Measurements from ENCODE around the gene KCNN3.
A peak's percentile ranks its signal among the peaks of the same experiment; 100 is the strongest.

The KCNN3 gene

GRCh38 chr1:154792899-154793298 lies 77.2 kb downstream of the KCNN3 start:
- no peak for TF ChIP-seq CTCF (IDR thresholded peaks at IDR 0.05; ENCODE audit: control extremely low read depth, extremely low read depth, low read depth, missing control alignments)
- ChIA-PET CTCF (interaction anchor here (1.0 to 3.7 kb wide), 7 partner anchors 9 to 144 kb away, joined by 3 to 24 read pairs (median 3); partner anchors contain the start of gene PMVK), POLR2A (no interaction called here)
- DNase-seq (ENCODE audit: extremely low spot score): no peak

DNA sequence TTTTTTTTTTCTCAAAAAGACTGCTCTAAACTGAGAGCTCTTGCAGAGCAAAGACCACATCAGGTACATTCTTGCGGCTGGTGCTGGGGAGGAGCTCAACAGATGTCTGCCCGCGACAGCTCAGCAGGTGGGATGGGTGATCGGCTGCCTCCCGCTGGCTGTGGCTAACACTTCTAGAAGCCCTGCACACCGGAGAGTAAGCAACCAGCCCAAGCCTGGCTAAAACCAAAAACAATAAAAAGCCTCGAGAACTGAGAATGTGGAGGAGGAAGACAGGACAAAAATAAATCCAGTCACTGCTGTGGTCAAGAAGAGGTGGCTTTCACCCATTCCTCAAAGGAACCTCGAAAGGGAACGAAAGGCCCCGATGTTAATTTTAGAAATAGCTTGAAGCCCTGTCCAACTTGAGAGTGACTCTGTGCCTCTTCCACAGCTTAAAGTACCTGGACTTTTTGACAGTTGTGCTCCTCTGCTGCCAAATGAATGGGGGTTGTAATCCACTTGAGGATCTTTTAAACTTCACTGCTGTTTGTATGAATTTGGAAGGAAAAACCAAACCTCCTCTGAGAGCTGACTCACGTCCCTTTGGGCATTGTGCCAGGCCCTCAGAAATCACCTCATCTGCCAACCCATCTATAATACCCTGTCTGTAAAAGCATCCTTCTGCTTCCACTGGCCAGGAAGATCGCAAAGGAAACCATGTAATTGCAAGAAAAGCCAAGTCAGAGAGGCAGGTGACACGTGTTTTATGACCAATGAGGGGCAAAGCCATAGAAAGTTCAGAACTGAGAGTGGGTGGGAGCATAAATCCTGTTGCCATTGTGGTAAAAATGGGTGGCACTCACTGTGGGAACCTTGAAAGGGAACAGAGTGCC lies 78.6 kb downstream of the KCNN3 start:
- peak; percentile 88 for DNase-seq (ENCODE audit: extremely low spot score)
- ChIA-PET CTCF (interaction anchor here (1.0 to 3.7 kb wide), 10 partner anchors 9 to 245 kb away, joined by 3 to 24 read pairs (median 4); no protein-coding TSS in a partner anchor), POLR2A (interaction anchor here (0.7 to 1.3 kb wide), 3 partner anchors 15 to 1104 kb away, joined by 4 to 11 read pairs (median 6); no protein-coding TSS in a partner anchor)
- peak; percentile 45 for TF ChIP-seq CTCF (IDR thresholded peaks at IDR 0.05; ENCODE audit: control extremely low read depth, extremely low read depth, low read depth, missing control alignments)

GRCh38 chr1:154788886-154789285 lies 81.2 kb downstream of the KCNN3 start:
- CTCF ChIA-PET: interaction anchor here (1.0 to 1.6 kb wide), 7 partner anchors 11 to 70 kb away, joined by 3 to 5 read pairs (median 3); no protein-coding TSS in a partner anchor
- POLR2A ChIA-PET: no interaction called here
- no peak for TF ChIP-seq CTCF (IDR thresholded peaks at IDR 0.05; ENCODE audit: control extremely low read depth, extremely low read depth, low read depth, missing control alignments)
- DNase-seq (ENCODE audit: extremely low spot score): no peak

GRCh38 chr1:154788110-154788870 lies 81.8 kb downstream of the KCNN3 start:
- ChIA-PET CTCF (interaction anchor here (1.0 to 1.7 kb wide), 9 partner anchors 12 to 75 kb away, joined by 3 to 5 read pairs (median 3); no protein-coding TSS in a partner anchor), POLR2A (no interaction called here)
- DNase-seq (ENCODE audit: extremely low spot score): no peak
- TF ChIP-seq CTCF (IDR thresholded peaks at IDR 0.05; ENCODE audit: control extremely low read depth, extremely low read depth, low read depth, missing control alignments): no peak

DNA sequence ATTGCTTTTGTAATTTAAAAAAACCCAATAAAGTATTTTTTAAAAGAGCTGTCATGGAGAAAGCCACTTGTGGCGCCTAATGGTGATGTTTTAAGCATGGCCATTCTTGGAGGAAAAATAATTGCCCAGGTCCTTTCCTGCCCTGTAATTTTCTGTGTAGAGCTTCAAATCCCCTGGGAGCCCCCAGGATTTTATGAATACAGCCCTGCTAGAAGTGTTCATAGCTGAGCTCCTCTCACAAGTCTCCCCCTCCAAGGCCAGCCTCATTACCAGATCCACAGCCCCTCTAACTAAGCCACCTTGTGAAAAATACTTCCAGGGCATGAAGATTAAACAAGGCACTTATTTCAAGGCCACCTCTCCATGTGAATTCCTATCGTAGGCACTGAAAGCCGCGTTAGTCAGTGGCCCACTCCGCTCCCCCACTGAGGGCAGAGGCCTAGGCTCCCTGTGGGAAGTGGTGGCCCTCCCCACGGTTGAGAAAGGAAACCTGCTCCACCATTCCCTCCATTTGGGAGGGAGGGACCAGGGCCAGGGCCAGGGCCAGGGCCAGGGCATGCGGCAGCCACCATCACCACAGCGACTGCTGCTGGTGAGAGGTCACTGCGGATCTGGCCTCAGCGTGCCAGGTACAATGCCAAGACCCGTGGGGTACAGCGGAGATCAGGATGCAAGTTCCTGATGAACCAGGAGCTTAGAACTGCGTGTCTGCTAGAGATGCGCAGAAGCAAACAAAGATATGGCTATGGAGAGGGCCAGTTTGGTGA lies 83.1 kb downstream of the KCNN3 start:
- POLR2A ChIA-PET: interaction anchor here (0.6 to 1.4 kb wide), 2 partner anchors 22 to 89 kb away, joined by 3 to 12 read pairs; no protein-coding TSS in a partner anchor
- CTCF ChIA-PET: interaction anchor here (0.9 to 1.7 kb wide), 5 partner anchors 12 to 77 kb away, joined by 3 to 8 read pairs (median 3); no protein-coding TSS in a partner anchor
- no peak for TF ChIP-seq CTCF (IDR thresholded peaks at IDR 0.05; ENCODE audit: control extremely low read depth, extremely low read depth, low read depth, missing control alignments)
- DNase-seq (ENCODE audit: extremely low spot score): no peak
